HEK293T (cell line): Measurements from ENCODE around the gene JAG1.
"Not testable (repeated sequence)": the region's sequence is repeated elsewhere in the genome, so short reads cannot be mapped to it uniquely, and the experiment has no call there.

Source experiments
- CTCF ChIA-PET: fragments of 350-600 bp; formaldehyde crosslinking; extraction: SDS; loops from one replicate; lab custom pipeline; 2021; ENCODE audit warnings: antibody characterized with exemption, inconsistent platforms; lab: Yijun Ruan, JAX
- POLR2A ChIA-PET: fragments of 350-600 bp; formaldehyde crosslinking; extraction: SDS; loops from one replicate; lab custom pipeline; 2020; ENCODE audit warnings: antibody characterized with exemption, inconsistent platforms; lab: Yijun Ruan, JAX
- DNase-seq: peaks from one replicate; pipeline ENCODE4 v3.0.0; 2012; ENCODE audit warnings: mixed read lengths; ENCODE audit errors: extremely low spot score
- ARNT ChIP-seq: fragments of 450-650 bp; IDR thresholded peaks from 2 replicates; pipeline ENCODE4 v1.6.1; 2017; ENCODE audit warnings: mild to moderate bottlenecking
- BHLHE40 ChIP-seq: fragments of 450-650 bp; IDR thresholded peaks from 2 replicates; pipeline ENCODE4 v1.6.1; 2016; ENCODE audit warnings: mild to moderate bottlenecking, moderate library complexity, borderline replicate concordance
- CTBP1 ChIP-seq: fragments of 450-650 bp; IDR thresholded peaks from 2 replicates; pipeline ENCODE4 v1.6.1; 2016; ENCODE audit warnings: borderline replicate concordance
- ELF4 ChIP-seq: fragments of 450-650 bp; IDR thresholded peaks from 2 replicates; pipeline ENCODE4 v1.6.1; 2017; ENCODE audit warnings: antibody characterized with exemption
- FOXA1 ChIP-seq: fragments of 450-650 bp; IDR thresholded peaks from 2 replicates; pipeline ENCODE4 v1.6.1; 2016; ENCODE audit warnings: mild to moderate bottlenecking
- FOXK2 ChIP-seq: fragments of 450-650 bp; IDR thresholded peaks from 2 replicates; pipeline ENCODE4 v1.6.1; 2016; ENCODE audit warnings: mild to moderate bottlenecking
- FOXM1 ChIP-seq: fragments of 450-650 bp; IDR thresholded peaks from 2 replicates; pipeline ENCODE4 v1.6.1; 2017; ENCODE audit warnings: mild to moderate bottlenecking, borderline replicate concordance
- HDGF ChIP-seq: fragments of 450-650 bp; IDR thresholded peaks from 2 replicates; pipeline ENCODE4 v1.6.1; 2017; ENCODE audit warnings: antibody characterized with exemption, borderline replicate concordance
- L3MBTL2 ChIP-seq: fragments of 450-650 bp; conservative IDR thresholded peaks from 2 replicates; pipeline ENCODE4 v1.6.1; 2016; ENCODE audit warnings: mild to moderate bottlenecking
- LEF1 ChIP-seq: fragments of 450-650 bp; IDR thresholded peaks from 2 replicates; pipeline ENCODE4 v1.6.1; 2017; ENCODE audit warnings: mild to moderate bottlenecking, borderline replicate concordance
- NFRKB ChIP-seq: fragments of 450-650 bp; IDR thresholded peaks from 2 replicates; pipeline ENCODE4 v1.6.1; 2016; ENCODE audit warnings: mild to moderate bottlenecking, moderate library complexity
- PKNOX1 ChIP-seq: fragments of 450-650 bp; IDR thresholded peaks from 2 replicates; pipeline ENCODE4 v1.6.1; 2016
- SP1 ChIP-seq: fragments of 450-650 bp; IDR thresholded peaks from 2 replicates; pipeline ENCODE4 v1.6.1; 2017
- SUZ12 ChIP-seq: fragments of 450-650 bp; IDR thresholded peaks from 2 replicates; pipeline ENCODE4 v1.6.1; 2016; ENCODE audit warnings: mild to moderate bottlenecking
- TARDBP ChIP-seq: fragments of 450-650 bp; IDR thresholded peaks from 2 replicates; pipeline ENCODE4 v1.6.1; 2016
- ZNF384 ChIP-seq: fragments of 450-650 bp; IDR thresholded peaks from 2 replicates; pipeline ENCODE4 v1.6.1; 2016

The JAG1 gene

GRCh38 chr20:10596710-10597121, 77.1 kb downstream of the JAG1 start:
- ChIA-PET CTCF (no interaction called here), POLR2A (no interaction called here)
- TF ChIP-seq SUZ12 = no peak
- no peak for TF ChIP-seq FOXM1
- TF ChIP-seq BHLHE40 = no peak
- no peak for TF ChIP-seq ARNT
- no peak for TF ChIP-seq ZNF384
- no peak for TF ChIP-seq L3MBTL2
- TF ChIP-seq SP1 = no peak
- no peak for TF ChIP-seq PKNOX1
- no peak for DNase-seq

- TF ChIP-seq SUZ12 (no peak), SP1 (no peak), FOXK2 (no peak), CTBP1 (no peak), PKNOX1 (no peak), L3MBTL2 (no peak), ARNT (no peak), TARDBP (no peak), ELF4 (no peak), NFRKB (no peak), ZNF384 (no peak), LEF1 (no peak), HDGF (no peak), FOXA1 (no peak), BHLHE40 (no peak), FOXM1 (no peak)
- POLR2A ChIA-PET = no interaction called here
Measured at GRCh38 chr20:10595985-10596384, 77.8 kb downstream of the JAG1 start.

GRCh38 chr20:10595266-10595665, 78.5 kb downstream of the JAG1 start:
- POLR2A ChIA-PET = no interaction called here
- no peak for DNase-seq
- TF ChIP-seq LEF1 = no peak
- TF ChIP-seq ARNT = no peak
- TF ChIP-seq L3MBTL2 = no peak
- no peak for TF ChIP-seq PKNOX1
- TF ChIP-seq ZNF384 = no peak
- no peak for TF ChIP-seq BHLHE40
- no peak for TF ChIP-seq FOXM1
- no peak for TF ChIP-seq FOXA1
- no peak for TF ChIP-seq HDGF
- no peak for TF ChIP-seq SP1
- no peak for TF ChIP-seq FOXK2
- CTCF ChIA-PET = interaction anchor here (0.7 kb wide), 1 partner anchor 1202 kb away, joined by 4 read pairs; no protein-coding TSS in a partner anchor

More at GRCh38 chr20:10595985-10596384, 77.8 kb downstream of the JAG1 start:
- no peak for DNase-seq
- CTCF ChIA-PET = no interaction called here

- DNase-seq = no peak
- CTCF ChIA-PET = interaction anchor here (0.7 kb wide), 1 partner anchor 10 kb away, joined by 3 read pairs; no protein-coding TSS in a partner anchor
Measured at GRCh38 chr20:10594296-10594868, 79.4 kb downstream of the JAG1 start.

GRCh38 chr20:10591946-10592521, 81.8 kb downstream of the JAG1 start:
- TF ChIP-seq L3MBTL2 (no peak), ELF4 (no peak)
- POLR2A ChIA-PET = no interaction called here

More at GRCh38 chr20:10594296-10594868, 79.4 kb downstream of the JAG1 start:
- TF ChIP-seq HDGF (no peak), FOXK2 (no peak), ZNF384 (no peak), NFRKB (no peak), TARDBP (no peak), SP1 (no peak), FOXM1 (no peak), CTBP1 (no peak)
- POLR2A ChIA-PET = no interaction called here

GRCh38 chr20:10590950-10591671, 82.7 kb downstream of the JAG1 start:
- POLR2A ChIA-PET = no interaction called here
- CTCF ChIA-PET = no interaction called here
- TF ChIP-seq ELF4 (no peak), HDGF (no peak), FOXK2 (no peak), CTBP1 (no peak)
- DNase-seq = no peak

More at GRCh38 chr20:10591946-10592521, 81.8 kb downstream of the JAG1 start:
- CTCF ChIA-PET = no interaction called here
- DNase-seq = no peak

GRCh38 chr20:10590446-10590845, 83.4 kb downstream of the JAG1 start:
- CTCF ChIA-PET, POLR2A ChIA-PET, DNase-seq: not testable (repeated sequence)
